ENCODE results near the gene XXYLT1.

Gene XXYLT1

DNA sequence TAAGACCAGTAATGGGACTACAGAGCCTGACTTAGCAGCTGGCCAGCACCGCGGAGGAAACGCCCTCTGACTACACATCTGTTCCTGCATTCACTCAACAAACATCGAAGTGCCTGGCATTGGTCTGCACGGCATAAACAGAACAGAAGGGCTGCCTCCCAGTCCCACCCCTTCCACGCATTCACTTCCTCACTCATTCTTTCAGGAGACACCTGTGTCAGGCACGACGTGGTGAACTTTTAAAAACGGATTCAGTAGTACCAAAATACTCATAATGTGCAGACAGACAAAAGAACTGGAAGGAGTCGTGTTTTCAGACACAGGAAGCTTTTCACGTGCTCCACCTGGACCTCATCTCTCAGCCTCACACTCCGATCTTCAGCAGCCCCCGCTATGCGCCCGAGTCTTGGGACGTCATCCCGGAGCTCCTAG lies 123.3 kb downstream of the XXYLT1 start:
- DNase-seq: no peak

GRCh38 chr3:195146131-195146530 lies 124.8 kb downstream of the XXYLT1 start:
- DNase-seq: no peak

DNA sequence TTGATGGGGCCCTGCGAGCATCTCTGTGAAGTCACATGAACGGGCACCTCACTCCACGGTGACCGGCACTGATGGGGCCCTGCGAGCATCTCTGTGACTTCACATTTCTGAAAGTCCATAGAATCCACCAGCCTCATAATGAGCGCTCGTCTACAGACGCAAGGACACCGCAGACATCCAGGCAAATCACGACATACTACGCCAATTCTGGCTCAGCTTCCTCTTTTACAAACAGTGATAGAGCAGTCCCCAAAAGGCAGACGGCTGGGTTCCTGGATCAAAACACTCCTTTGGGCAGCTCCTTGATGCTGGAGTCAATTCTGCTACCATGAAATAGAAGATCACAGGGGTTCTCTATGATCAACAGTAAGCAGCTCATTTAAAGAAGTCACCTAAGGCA lies 125.4 kb downstream of the XXYLT1 start:
- no peak for DNase-seq

DNA sequence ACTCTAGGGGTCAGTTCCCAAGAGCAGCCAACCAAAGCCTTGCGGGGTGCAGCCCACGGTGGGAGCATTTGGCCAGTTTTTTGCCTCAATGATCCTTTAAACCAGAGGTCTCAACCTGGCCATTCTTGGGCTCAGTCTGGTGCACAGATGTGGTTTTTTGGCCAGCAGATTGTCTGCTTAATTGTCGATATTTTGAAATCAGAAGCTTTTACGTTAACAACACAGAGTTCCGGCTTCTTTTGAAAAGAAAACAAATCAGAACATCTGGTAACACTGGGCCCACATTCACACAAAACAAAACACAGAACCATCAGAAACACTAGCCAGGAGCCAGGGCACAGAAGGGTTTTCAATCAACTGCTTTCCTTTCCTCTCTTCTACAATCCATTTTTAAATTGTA lies 127.7 kb downstream of the XXYLT1 start:
- no peak for DNase-seq

- no peak for DNase-seq
These were observed 128.4 kb downstream of the XXYLT1 start for GRCh38 chr3:195142519-195142918.

- no peak for DNase-seq
These were observed 129.9 kb downstream of the XXYLT1 start for GRCh38 chr3:195140816-195141793.

DNA sequence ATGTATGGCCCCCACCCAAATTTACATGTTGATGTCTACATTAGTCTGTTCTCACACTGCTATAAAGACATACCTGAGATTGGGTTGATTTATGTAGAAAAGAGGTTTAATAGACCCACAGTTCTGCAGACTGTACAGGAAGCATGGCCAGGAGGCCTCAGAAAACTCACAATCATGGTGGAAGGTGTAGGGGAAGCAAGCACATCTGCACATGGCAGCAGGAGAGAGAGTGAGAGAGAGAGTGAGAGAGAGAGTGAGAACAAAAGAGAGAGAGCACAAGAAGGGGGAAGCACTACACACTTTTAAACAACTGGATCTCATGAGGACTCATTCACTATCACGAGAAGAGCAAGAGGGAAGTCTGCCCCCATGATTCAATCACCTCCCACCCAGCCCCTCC lies 130.5 kb downstream of the XXYLT1 start:
- DNase-seq: no peak

DNA sequence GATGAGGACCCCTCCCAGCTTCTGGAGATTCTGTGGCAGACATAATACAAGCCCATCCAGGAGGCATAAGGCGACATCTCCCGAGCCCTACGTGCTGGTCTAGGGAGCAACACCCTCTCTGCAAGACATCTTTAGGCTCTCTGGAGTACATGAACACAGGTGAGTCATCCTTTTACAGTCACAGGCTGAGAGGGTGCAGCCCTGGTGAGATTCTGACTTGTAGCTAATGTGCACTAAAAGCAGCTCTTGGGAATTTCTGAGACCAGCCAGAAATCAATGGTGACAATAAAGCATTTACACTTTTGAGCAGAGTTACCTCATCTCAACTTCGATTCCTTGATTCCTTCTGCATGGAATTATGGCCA lies 131.1 kb downstream of the XXYLT1 start:
- no peak for DNase-seq

DNA sequence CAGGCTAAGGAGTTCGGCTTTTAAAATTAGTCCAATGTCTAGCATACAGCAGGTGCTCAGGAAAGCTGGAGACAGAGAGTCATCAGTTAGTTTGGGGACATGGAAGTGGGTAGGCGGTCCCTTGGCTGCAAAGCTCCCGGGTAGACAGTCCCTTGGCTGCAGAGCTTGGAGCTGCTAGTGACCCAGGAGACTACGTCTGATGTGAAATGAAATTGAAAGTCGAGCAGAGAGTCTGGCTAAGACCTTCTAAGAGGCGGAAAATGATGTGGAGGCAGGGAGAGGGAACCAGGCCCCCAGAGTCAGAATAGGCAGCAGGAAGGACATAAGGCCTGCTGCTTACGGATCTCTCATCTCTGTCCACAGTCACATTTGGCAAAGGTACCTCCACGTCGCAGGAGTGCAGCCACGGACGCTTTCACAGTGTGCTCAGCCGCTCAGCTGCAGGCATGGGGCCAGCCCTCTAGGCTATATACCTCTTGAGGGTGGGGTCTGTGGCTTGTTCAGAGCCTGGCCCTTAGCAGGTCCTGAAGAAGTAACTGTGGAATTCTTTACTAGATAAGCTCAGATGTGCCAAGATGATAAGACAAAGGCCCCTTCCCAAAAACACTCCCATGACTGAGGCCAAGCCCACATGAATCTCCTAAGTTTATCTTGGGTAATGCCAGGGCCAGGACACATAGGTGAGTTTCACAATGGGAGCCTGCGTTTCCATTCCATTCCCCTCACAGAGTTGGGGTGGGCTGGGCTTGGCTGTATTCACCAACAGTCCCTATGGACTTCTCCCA lies 131.7 kb downstream of the XXYLT1 start:
- no peak for DNase-seq

- DNase-seq: no peak
These were observed 133.0 kb downstream of the XXYLT1 start for GRCh38 chr3:195137638-195138588.

DNA sequence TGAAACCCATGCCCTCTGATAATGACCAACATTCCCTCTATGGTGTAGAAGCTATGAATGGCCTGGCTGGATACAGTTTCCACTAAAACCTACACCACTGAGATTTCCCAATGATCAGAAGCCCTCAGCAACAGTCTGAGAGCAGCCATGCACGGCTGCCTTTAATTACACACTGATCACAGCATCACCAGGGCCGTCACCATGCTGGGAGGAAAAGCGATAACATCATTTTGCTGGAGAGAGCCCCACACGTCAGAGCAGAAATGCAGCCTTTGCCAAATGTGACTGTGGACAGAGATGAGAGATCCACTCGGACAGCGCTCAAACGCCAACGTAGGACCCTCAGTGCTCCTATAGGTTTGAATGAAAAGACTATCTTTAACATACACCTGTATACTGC lies 135.0 kb downstream of the XXYLT1 start:
- DNase-seq: no peak

DNA sequence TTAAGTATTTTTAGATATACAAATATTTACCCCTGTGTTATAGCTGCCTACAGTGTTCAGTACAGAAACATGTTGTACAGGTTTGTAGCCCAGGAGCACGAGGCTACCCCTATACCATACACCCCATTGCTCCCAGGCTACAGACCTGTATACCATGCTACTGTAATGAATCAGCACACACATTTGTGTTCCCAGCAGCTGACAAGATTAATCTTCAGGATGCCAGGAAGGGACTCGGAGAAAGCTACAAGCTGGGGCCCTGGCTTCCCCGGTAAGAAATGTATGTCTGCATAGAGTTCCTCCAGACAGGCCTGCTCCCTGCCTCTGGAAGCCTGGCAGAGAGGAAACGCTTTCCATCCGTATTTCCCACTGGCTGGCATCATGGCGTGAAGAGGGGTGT lies 136.5 kb downstream of the XXYLT1 start:
- no peak for DNase-seq

DNA sequence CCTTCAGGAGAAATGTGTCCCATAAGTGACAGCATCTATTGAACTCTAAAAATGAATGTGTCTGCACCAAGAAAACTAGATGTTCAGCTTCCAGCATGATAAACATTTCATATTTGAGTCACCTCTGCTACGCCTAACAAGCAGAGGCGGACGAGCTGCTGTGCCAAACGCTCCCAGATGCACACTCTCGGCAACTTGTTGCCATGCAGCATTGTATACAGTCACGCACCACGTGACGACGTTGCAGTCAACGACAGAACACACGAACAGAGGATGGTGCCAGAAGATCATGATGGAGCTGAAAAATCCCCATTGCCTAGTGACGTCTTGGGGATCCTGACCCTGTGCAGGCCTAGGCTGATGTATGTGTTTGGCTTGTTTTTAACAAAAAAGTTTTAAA lies 137.5 kb downstream of the XXYLT1 start:
- DNase-seq: no peak

GRCh38 chr3:195133013-195133412 lies 137.9 kb downstream of the XXYLT1 start:
- DNase-seq: no peak

DNA sequence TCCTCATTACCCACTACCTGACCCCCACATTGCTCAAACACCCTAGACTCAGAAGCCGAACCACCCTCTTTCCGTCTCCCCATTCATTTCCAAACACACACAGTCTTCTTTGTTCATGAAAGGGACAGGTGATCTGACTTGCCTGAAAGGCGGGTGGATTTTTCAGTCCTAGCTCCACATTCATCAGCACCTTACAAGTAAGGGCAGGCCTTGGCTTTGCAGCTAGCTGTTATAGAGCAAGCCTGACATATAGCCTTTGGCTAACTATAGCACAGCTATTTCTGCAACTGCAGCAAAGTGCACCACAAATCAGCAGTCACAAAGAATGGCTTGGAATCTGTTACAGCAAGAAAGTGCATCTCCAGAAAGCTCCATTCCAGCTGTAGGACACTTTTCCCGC lies 139.8 kb downstream of the XXYLT1 start:
- DNase-seq: no peak

DNA sequence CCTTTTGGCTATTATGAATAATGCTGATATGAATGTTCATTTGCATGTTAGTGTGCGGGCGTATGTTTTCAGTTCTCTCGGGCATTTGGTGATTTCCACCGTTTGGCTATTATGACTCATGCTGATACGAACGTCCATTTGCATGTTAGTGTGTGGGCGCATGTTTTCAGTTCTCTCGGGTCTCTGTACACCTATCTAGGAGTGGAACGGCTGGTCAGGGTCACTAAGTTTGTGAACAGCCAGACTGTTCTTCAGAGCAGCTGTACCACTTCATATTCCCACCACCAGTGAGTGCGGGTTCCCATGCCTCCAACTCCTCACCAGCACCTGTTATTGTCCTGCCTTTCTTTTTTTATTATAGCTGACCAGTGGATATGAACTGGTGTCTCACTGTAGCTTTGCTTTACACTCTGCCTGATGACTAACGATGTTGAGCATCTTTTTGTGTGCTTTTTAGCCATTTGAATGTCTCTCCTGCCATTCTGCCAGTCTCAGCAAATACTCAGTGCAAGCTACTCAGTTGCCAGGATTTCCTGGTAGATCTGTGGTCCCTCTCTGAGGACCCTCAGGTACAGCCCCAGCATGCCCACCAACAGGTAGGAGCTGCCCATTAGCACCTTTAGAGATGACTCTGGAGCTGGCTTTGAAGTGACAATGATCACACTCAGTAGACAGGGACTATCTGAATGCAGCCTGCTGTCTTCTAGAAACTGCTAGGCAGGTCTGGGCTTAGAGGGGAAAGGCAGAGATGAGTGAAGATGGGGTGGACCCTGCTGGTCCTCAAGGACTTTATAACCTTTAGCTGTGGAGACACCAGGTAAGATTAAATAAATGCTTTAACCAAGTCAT lies 141.1 kb downstream of the XXYLT1 start:
- no peak for DNase-seq

DNA sequence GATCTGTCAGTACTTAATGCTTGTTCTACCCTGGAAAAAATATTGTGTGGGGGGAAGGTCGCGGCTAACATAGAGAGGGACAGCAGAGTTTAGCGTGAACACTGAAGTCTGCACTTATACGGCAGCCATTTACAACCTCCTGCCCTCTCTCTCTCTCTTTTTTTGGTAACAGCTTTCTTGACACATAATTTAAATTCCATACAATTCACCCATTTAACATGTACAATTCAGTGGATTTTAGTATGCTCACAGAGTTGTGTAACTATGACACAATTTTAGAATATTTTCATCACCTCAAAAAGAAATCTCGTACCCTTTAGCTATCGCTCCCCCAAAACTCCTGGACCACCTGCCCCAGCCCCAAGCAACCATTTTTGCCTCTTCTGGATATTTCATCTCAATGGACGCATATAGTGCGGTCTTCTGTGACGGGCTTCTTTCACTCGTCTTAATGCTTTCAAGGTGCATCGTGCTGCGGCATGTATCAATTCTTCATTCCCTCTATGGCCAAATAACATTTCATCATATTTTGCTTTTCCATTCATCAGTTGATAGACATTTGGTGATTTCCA lies 141.8 kb downstream of the XXYLT1 start:
- DNase-seq: no peak

DNA sequence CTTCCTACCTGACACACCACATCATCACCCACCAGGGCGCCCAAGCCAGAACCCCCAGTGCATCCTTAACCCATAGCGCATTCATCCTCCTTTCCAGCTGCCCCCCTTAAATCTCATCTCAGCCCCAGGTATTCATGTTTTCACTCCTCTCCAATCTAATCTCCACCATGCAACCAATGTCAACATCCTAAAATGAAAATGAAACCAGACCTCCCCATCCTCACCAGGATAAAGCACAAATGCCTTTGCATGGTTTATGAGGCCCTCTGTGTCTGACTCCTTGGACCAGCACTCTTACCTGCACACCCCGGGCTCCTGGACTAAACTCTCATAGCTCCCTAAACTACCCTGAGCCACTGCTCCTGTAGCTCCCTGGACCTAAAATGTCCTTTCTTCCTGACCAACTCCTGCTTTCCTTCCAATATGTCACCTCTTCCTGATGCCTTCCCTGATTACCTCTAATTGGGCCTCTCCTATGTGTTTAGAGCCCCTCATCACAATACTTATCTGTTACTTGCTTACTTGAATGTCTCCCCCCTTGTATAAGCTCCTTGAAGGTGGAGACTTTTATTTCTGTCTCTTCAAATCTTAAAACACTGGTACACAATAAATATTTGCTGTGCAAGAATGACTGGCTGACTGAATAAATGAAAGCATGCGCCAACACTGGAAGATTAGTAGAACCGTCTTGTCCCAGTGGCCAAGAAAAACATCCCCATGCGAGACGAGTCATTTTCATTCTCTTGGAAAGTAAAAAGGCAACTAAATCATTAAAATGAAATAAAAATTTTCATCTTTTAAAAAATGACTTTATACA lies 142.5 kb downstream of the XXYLT1 start:
- DNase-seq: no peak

DNA sequence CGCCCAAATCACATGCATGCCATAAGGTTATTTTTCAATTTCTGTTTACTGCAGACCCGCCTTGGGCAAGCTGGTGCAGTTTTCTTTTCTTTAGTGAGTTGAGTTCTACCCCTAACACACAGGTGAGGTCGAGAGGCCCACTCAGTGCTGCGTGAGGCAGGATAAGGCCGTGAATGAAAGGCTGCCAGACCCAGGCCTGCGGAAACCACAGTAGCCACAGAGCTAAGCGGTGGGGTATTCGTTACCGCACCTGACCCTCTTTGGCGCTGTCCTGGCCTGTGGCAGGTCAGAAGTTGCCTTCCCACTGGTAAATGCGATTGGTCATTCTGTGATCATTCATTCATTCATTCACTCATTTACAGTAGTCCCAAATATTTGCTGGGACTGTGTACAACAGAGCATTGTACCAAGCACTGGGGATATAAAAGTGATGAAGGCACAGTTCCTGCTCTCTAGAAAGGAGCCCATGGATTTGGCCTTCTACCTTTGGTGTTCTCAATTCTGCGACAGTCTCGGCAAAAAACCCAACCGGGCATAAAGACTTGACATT lies 144.8 kb downstream of the XXYLT1 start:
- DNase-seq: no peak

- no peak for DNase-seq
These were observed 145.3 kb downstream of the XXYLT1 start for GRCh38 chr3:195125646-195126045.

Measured in AML-193 (cell line).